PC-3 (cell line): ENCODE data around the gene PRSS23. TPM values are rescaled to one million over a fixed set of nuclear protein-coding genes. Genes with fewer than 3 reads are reported as not detected.
"Not testable (repeated sequence)": the region's sequence is repeated elsewhere in the genome, so short reads cannot be mapped to it uniquely, and the experiment has no call there.

Experiments
- ATAC-seq: fragments of 200-7000 bp; cut with Tn5 transposase; 2 replicates; pipeline ENCODE4 v1.9.1; 2020; ENCODE audit warnings: mild to moderate bottlenecking, moderate library complexity
- BruUV-seq: library from RNA; stranded (reverse); fragments of 400-500 nt; replicated peaks from 2 replicates; lab custom pipeline; 2021; lab: Mats Ljungman, UMichigan
- CTCF ChIA-PET: fragments of 300-600 bp; sonication (Branson Sonifier 250); formaldehyde crosslinking; loops from one replicate; lab custom pipeline; 2022; ENCODE audit warnings: antibody characterized with exemption; lab: Charles Lee
- POLR2A ChIA-PET: fragments of 300-600 bp; sonication (Branson Sonifier 250); formaldehyde crosslinking; loops from one replicate; lab custom pipeline; 2022; ENCODE audit warnings: antibody characterized with exemption; ENCODE audit not compliant: unreplicated experiment; lab: Charles Lee
- DNase-seq: peaks from one replicate; pipeline ENCODE4 v3.0.0-alpha.2; 2015
- H2AFZ ChIP-seq: fragments of 300-600 bp; sonication (generic); 2 replicates; pipeline ENCODE4 v1.6.0; 2016; ENCODE audit warnings: antibody characterized with exemption, low read length
- H3F3A ChIP-seq: fragments of 300-600 bp; sonication (generic); one replicate; pipeline ENCODE4 v1.6.0; 2017; ENCODE audit warnings: antibody characterized with exemption, low read length, control low read depth, mild to moderate bottlenecking; ENCODE audit not compliant: unreplicated experiment
- H3K27ac ChIP-seq: fragments of 300-600 bp; sonication (generic); 2 replicates; pipeline ENCODE4 v1.5.1; 2016; ENCODE audit warnings: mild to moderate bottlenecking, low read length
- H3K27me3 ChIP-seq: fragments of 300-600 bp; sonication (generic); 2 replicates; pipeline ENCODE4 v1.6.1; 2016; ENCODE audit warnings: low read length, mixed read lengths
- H3K36me3 ChIP-seq: fragments of 300-600 bp; sonication (generic); 2 replicates; pipeline ENCODE4 v1.6.1; 2016; ENCODE audit warnings: low read depth, mixed run types, low read length, mixed read lengths
- H3K4me1 ChIP-seq: fragments of 300-600 bp; sonication (generic); 2 replicates; pipeline ENCODE4 v1.5.1; 2016; ENCODE audit warnings: low read length; ENCODE audit not compliant: insufficient read depth
- H3K4me2 ChIP-seq: fragments of 300-600 bp; sonication (generic); 2 replicates; pipeline ENCODE4 v1.6.0; 2016; ENCODE audit warnings: low read length
- H3K4me3 ChIP-seq: fragments of 300-600 bp; sonication (generic); 2 replicates; pipeline ENCODE4 v1.5.1; 2016; ENCODE audit warnings: mild to moderate bottlenecking, low read length, mixed read lengths
- H3K79me2 ChIP-seq: fragments of 300-600 bp; sonication (generic); 2 replicates; pipeline ENCODE4 v1.6.1; 2017; ENCODE audit warnings: low read length, mixed read lengths
- H3K9ac ChIP-seq: fragments of 300-600 bp; sonication (generic); 2 replicates; pipeline ENCODE4 v1.6.0; 2016; ENCODE audit warnings: mild to moderate bottlenecking, low read length
- H3K9me2 ChIP-seq: fragments of 300-600 bp; sonication (generic); replicated peaks from 2 replicates; pipeline ENCODE4 v1.6.1; 2016; ENCODE audit warnings: mixed run types, low read length, mixed read lengths
- H3K9me3 ChIP-seq: fragments of 300-600 bp; sonication (generic); 2 replicates; pipeline ENCODE4 v1.6.1; 2016; ENCODE audit warnings: low read length, mixed read lengths
- H4K20me1 ChIP-seq: fragments of 300-600 bp; sonication (generic); 2 replicates; pipeline ENCODE4 v1.6.1; 2016; ENCODE audit warnings: low read length, mixed read lengths
- CTCF ChIP-seq: fragments of 300-600 bp; sonication (generic); conservative IDR thresholded peaks from 2 replicates; pipeline ENCODE4 v1.5.1; 2017; ENCODE audit warnings: antibody characterized with exemption, low read depth, mild to moderate bottlenecking, low read length
- EZH2 ChIP-seq: fragments of 300-600 bp; sonication (generic); IDR thresholded peaks from one replicate; pipeline ENCODE4 v1.6.1; 2017; ENCODE audit warnings: antibody characterized with exemption, mild to moderate bottlenecking, low read length; ENCODE audit not compliant: unreplicated experiment
- EZH2phosphoT487 ChIP-seq: fragments of 300-600 bp; sonication (generic); IDR thresholded peaks from 2 replicates; pipeline ENCODE4 v1.6.1; 2018; ENCODE audit warnings: mild to moderate bottlenecking, antibody characterized with exemption, low read length, borderline replicate concordance
- intact Hi-C: fragments of 100-400 bp; cut with micrococcal nuclease; formaldehyde crosslinking; loops from 2 replicates; pipeline ENCODE4 v1.9.0; 2023
- total RNA-seq: library from RNA; depleted of rRNA; stranded (reverse); fragments of >200 nt; gene quantifications from 2 replicates; pipeline ENCODE4 v1.2.3, GENCODE V29; 2014

PRSS23 gene
- total RNA-seq, 1 experiment from 2014 or later: 43.2 TPM

- H3F3A ChIP-seq: no peaks in the 10 kb centered on the region
- H3K79me2 ChIP-seq: no peaks in the 10 kb centered on the region
- no peak overlapping the region for H3K27ac ChIP-seq
- H2AFZ ChIP-seq: no peak overlapping the region
- POLR2A ChIA-PET: no interaction called here
- DNase-seq: no peak
- TF ChIP-seq EZH2: no peak
- no peak for TF ChIP-seq CTCF
- no peak for TF ChIP-seq EZH2phosphoT487
- no peak for ATAC-seq
- no peaks in the 10 kb centered on the region for H3K9me3 ChIP-seq
- intact Hi-C loops: no loop called here
- H3K36me3 ChIP-seq: no peaks in the 10 kb centered on the region
- no peaks in the 10 kb centered on the region for H4K20me1 ChIP-seq
- no peaks in the 10 kb centered on the region for H3K27me3 ChIP-seq
- CTCF ChIA-PET: no interaction called here
- H3K4me2 ChIP-seq: no peak overlapping the region
- H3K4me3 ChIP-seq: no peak overlapping the region
- BruUV-seq: no TSS peak
- no peaks in the 10 kb centered on the region for H3K9me2 ChIP-seq
- no peak overlapping the region for H3K9ac ChIP-seq
- no peaks in the 10 kb centered on the region for H3K4me1 ChIP-seq
These were observed 31.1 kb upstream of the PRSS23 start for GRCh38 chr11:86769219-86769618.

GRCh38 chr11:86770473-86771027 lies 29.8 kb upstream of the PRSS23 start:
- H3F3A ChIP-seq, POLR2A ChIA-PET: not testable (repeated sequence)

GRCh38 chr11:86772999-86773398 lies 27.3 kb upstream of the PRSS23 start:
- no peaks in the 10 kb centered on the region for H3K9me3 ChIP-seq
- ChIA-PET CTCF (no interaction called here), POLR2A (no interaction called here)
- H2AFZ ChIP-seq: no peak overlapping the region
- intact Hi-C loops: no loop called here
- no TSS peak for BruUV-seq
- DNase-seq (no peak), ATAC-seq (no peak)
- TF ChIP-seq CTCF (no peak), EZH2phosphoT487 (no peak), EZH2 (no peak)
- no peaks in the 10 kb centered on the region for H3K4me1 ChIP-seq
- H3K36me3 ChIP-seq: no peaks in the 10 kb centered on the region
- no peaks in the 10 kb centered on the region for H3F3A ChIP-seq
- H3K9me2 ChIP-seq: no peaks in the 10 kb centered on the region
- H3K27ac ChIP-seq: no peak overlapping the region
- H3K9ac ChIP-seq: no peak overlapping the region
- H3K79me2 ChIP-seq: no peaks in the 10 kb centered on the region
- H4K20me1 ChIP-seq: no peaks in the 10 kb centered on the region
- no peak overlapping the region for H3K4me2 ChIP-seq
- no peak overlapping the region for H3K4me3 ChIP-seq
- no peaks in the 10 kb centered on the region for H3K27me3 ChIP-seq

More at GRCh38 chr11:86770473-86771027, 29.8 kb upstream of the PRSS23 start:
- H3K4me2 ChIP-seq, H3K4me3 ChIP-seq, intact Hi-C loops, H3K9ac ChIP-seq, BruUV-seq, ATAC-seq, H2AFZ ChIP-seq, H3K9me3 ChIP-seq, H3K36me3 ChIP-seq, CTCF ChIA-PET, DNase-seq, H4K20me1 ChIP-seq, H3K79me2 ChIP-seq, H3K27me3 ChIP-seq, H3K27ac ChIP-seq, H3K4me1 ChIP-seq, H3K9me2 ChIP-seq: not testable (repeated sequence)
